Endothelial cell of umbilical vein (primary cell): Measurements from ENCODE around the gene PAQR4. TPM values are rescaled to one million over a fixed set of nuclear protein-coding genes. Genes with fewer than 3 reads are reported as not detected.

ENCODE experiments used
- BruUV-seq: library from RNA; stranded (reverse); fragments of 400-500 nt; replicated peaks from 2 replicates; lab custom pipeline; 2021; lab: Mats Ljungman, UMichigan
- CTCF ChIA-PET: fragments of 300-600, 350-600 bp; sonication (Branson Sonifier 250); formaldehyde crosslinking; loops from one replicate; lab custom pipeline; 2021; ENCODE audit warnings: antibody characterized with exemption, inconsistent platforms; lab: Charles Lee
- POLR2A ChIA-PET: fragments of 300-600, 350-600 bp; sonication (Branson Sonifier 250); formaldehyde crosslinking; loops from one replicate; lab custom pipeline; 2021; ENCODE audit warnings: antibody characterized with exemption, inconsistent platforms; lab: Charles Lee
- DNase-seq: peaks from one replicate; pipeline ENCODE4 v3.0.0-alpha.2; 2011; ENCODE audit warnings: low read depth, low spot score
- FAIRE-seq: peaks from 2 replicates; lab custom pipeline; 2011; peaks lifted over from hg19 to GRCh38; lab: Jason Lieb, UNC
- H2AFZ ChIP-seq: 2 replicates; pipeline ENCODE4 v1.6.0; 2012; ENCODE audit warnings: low read depth, low read length, control low read depth, inconsistent platforms
- H3K27ac ChIP-seq: 2 replicates; pipeline ENCODE4 v1.5.1; 2011; ENCODE audit warnings: low read depth, mild to moderate bottlenecking, control low read depth, low read length, moderate library complexity; ENCODE audit not compliant: insufficient read depth
- H3K27me3 ChIP-seq, 2 experiments: 2 replicates each; pipeline versions ENCODE4 v1.6.0 to v1.6.1; 2011; ENCODE audit warnings: low read length in 2 of 2, mixed read lengths in 1 of 2; ENCODE audit not compliant: control insufficient read depth in 2 of 2, insufficient read depth in 2 of 2
- H3K36me3 ChIP-seq, 2 experiments: 2 replicates in 1 of 2; 3 replicates in 1 of 2; pipeline ENCODE4 v1.5.1; 2011; ENCODE audit warnings: low read length in 2 of 2, mild to moderate bottlenecking in 1 of 2, moderate library complexity in 1 of 2; ENCODE audit not compliant: control insufficient read depth in 2 of 2, insufficient read depth in 2 of 2; ENCODE audit errors: extremely low read depth in 1 of 2
- H3K4me1 ChIP-seq: 3 replicates; pipeline ENCODE4 v1.5.1; 2011; ENCODE audit warnings: mild to moderate bottlenecking, low read length; ENCODE audit not compliant: control insufficient read depth, insufficient read depth; ENCODE audit errors: extremely low read depth
- H3K4me2 ChIP-seq: 2 replicates; pipeline ENCODE4 v1.6.1; 2011; ENCODE audit warnings: low read length, control low read depth, mixed read lengths; ENCODE audit not compliant: insufficient read depth
- H3K4me3 ChIP-seq, 3 experiments: fragments of 200-600 bp in 1 of 3; sonication (generic), shearing (Covaris generic) in 1 of 3; replicated peaks in 1 of 3; 2 replicates each; pipeline ENCODE4 v1.5.1; 2011 to 2016; ENCODE audit warnings: control low read depth in 3 of 3, low read length in 3 of 3, mild to moderate bottlenecking in 2 of 3, inconsistent platforms in 1 of 3, low read depth in 1 of 3, moderate library complexity in 1 of 3; ENCODE audit not compliant: insufficient read depth in 1 of 3
- H3K79me2 ChIP-seq: 2 replicates; pipeline ENCODE4 v1.6.0; 2012; ENCODE audit warnings: low read length, inconsistent platforms; ENCODE audit not compliant: control insufficient read depth, insufficient read depth
- H3K9ac ChIP-seq: replicated peaks from 2 replicates; pipeline ENCODE3; 2011; ENCODE audit warnings: low read length, control low read depth; ENCODE audit not compliant: insufficient read depth; ENCODE audit errors: extremely low read depth
- H3K9me1 ChIP-seq: replicated peaks from 3 replicates; pipeline ENCODE4 v1.6.0; 2011; ENCODE audit warnings: mild to moderate bottlenecking, low read length; ENCODE audit not compliant: control insufficient read depth, insufficient read depth; ENCODE audit errors: extremely low read depth
- H3K9me3 ChIP-seq: replicated peaks from 2 replicates; pipeline ENCODE4 v1.5.1; 2012; ENCODE audit warnings: low read length, inconsistent platforms; ENCODE audit not compliant: control insufficient read depth, insufficient read depth
- H4K20me1 ChIP-seq: replicated peaks from 2 replicates; pipeline ENCODE3; 2011; ENCODE audit warnings: mild to moderate bottlenecking, low read length; ENCODE audit not compliant: control insufficient read depth, insufficient read depth; ENCODE audit errors: extremely low read depth
- EZH2 ChIP-seq: IDR thresholded peaks from 2 replicates; pipeline ENCODE4 v1.6.1; 2012; ENCODE audit warnings: borderline replicate concordance, low read depth, mild to moderate bottlenecking, moderate library complexity, low read length, inconsistent platforms; ENCODE audit not compliant: severe bottlenecking
- FOS ChIP-seq: IDR thresholded peaks from 2 replicates; pipeline ENCODE4 v1.6.1; 2011; ENCODE audit warnings: mild to moderate bottlenecking, low read length, moderate library complexity, borderline replicate concordance; ENCODE audit not compliant: insufficient read depth
- GATA2 ChIP-seq: IDR thresholded peaks from 2 replicates; pipeline ENCODE4 v1.7.0; 2011; ENCODE audit warnings: low read depth, mild to moderate bottlenecking, moderate library complexity, mixed read lengths, low read length; ENCODE audit not compliant: insufficient read length, insufficient read depth
- JUN ChIP-seq: IDR thresholded peaks from 2 replicates; pipeline ENCODE4 v1.6.1; 2011; ENCODE audit warnings: borderline replicate concordance, low read depth; ENCODE audit not compliant: insufficient read length, insufficient read depth
- MYC ChIP-seq: IDR thresholded peaks from one replicate; pipeline ENCODE4 v1.6.1; 2011; ENCODE audit warnings: mild to moderate bottlenecking, low read depth, low read length
- POLR2A ChIP-seq: IDR thresholded peaks from 2 replicates; pipeline ENCODE4 v1.6.1; 2012; ENCODE audit warnings: low read depth, mild to moderate bottlenecking, control low read depth, low read length
- POLR2AphosphoS5 ChIP-seq: IDR thresholded peaks from 2 replicates; pipeline ENCODE4 v1.6.1; 2012; ENCODE audit warnings: low read depth, mild to moderate bottlenecking, control low read depth, low read length, moderate library complexity; ENCODE audit not compliant: insufficient read depth
- dilution Hi-C: fragments of 300-500 bp; cut with MboI; formaldehyde crosslinking; loops from one replicate; pipeline ENCODE4 v1.15.0; 2019; ENCODE audit warnings: low sequenced_read_pairs; ENCODE audit not compliant: extremely low pct_ligation_motif_present
- intact Hi-C: fragments of 100-400 bp; cut with micrococcal nuclease; formaldehyde crosslinking; loops from one replicate; pipeline ENCODE4 v1.10.0; 2022
- polyA plus RNA-seq, 4 experiments: library from polyadenylated mRNA; depleted of rRNA in 3 of 4; stranded (reverse) in 3 of 4; unstranded in 1 of 4; fragments of >200 nt; gene quantifications; 2 replicates each; pipeline versions ENCODE4 v1.2.1 to v1.2.3, GENCODE V29; 2011 to 2012; ENCODE audit warnings: missing spikeins in 1 of 4
- total RNA-seq: library from RNA; stranded (reverse); gene quantifications from 2 replicates; pipeline ENCODE4 v1.2.3, GENCODE V29; 2021
- TF ChIP-seq, protein P1 (sequence below): IDR thresholded peaks from 2 replicates; pipeline ENCODE4 v1.6.1; 2011; ENCODE audit not compliant: insufficient read depth, insufficient read length
- TF ChIP-seq, protein P2 (sequence below), 2 donors: IDR thresholded peaks; 1 replicate in 1 of 2; 2 replicates in 1 of 2; pipeline ENCODE4 v1.5.1; 2011; ENCODE audit warnings: low read length in 2 of 2, mild to moderate bottlenecking in 2 of 2, moderate library complexity in 2 of 2, control low read depth in 1 of 2, inconsistent platforms in 1 of 2, low read depth in 1 of 2; ENCODE audit not compliant: insufficient read depth in 1 of 2; ENCODE audit errors: extremely low read depth in 1 of 2

Gene PAQR4
- total and polyA plus RNA-seq, 2 donors (not counting 3 experiments of a cell fraction or from before 2014, with no cell fraction given): 23.8 to 31.2 TPM

DNA sequence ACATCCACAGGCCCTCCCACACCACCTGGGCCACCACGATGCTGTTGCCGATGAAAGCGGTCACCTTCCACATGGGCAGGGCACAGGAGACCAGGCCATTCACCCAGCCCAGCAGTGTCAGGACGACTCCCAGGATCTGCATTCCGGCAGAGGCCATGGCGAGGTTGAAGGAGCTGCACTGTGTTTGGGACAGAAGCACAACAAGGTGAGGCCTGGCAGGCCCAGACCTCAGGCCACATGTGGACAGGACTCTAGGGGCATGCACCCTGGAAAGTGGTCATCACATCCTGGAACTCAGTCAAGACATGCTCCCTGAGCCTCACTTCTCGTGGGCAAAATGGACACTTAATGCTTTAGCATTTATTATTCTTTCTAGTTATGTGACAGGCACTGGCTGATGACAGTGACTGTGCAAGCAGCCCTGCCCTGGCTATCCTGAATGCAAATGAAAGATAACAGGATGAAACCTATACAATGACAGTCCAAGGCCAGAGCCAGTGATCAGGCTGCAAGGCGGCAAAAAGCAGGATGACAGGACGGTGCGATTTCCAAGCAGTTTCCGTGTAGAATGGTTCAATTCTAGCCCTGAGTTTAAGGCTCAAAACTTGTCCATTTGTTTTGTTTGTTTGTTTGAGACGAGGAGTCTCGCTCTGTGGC, 46.8 kb downstream of the PAQR4 start:
- intact Hi-C loops (no loop called here), dilution Hi-C loops (no loop called here)
- Histone ChIP-seq H3K4me1 (no peaks in the 10 kb centered on the region), H3K27me3 (peaks cover 21 to 22% of the 10 kb centered on the region in 2 experiments), H3K9ac (no peak overlapping the region), H3K36me3 (no peaks in the 10 kb centered on the region), H3K27ac (no peak overlapping the region), H3K4me2 (no peak overlapping the region), H3K9me3 (no peaks in the 10 kb centered on the region), H3K79me2 (no peaks in the 10 kb centered on the region), H3K4me3 (no peak overlapping the region), H2AFZ (no peak overlapping the region), H4K20me1 (no peaks in the 10 kb centered on the region), H3K9me1 (no peaks in the 10 kb centered on the region)
- POLR2A ChIA-PET: no interaction called here
- BruUV-seq: no TSS peak
- TF ChIP-seq GATA2 (no peak), POLR2AphosphoS5 (no peak), EZH2 (no peak), MYC (no peak), POLR2A (no peak), FOS (no peak), JUN (no peak)
- TF ChIP-seq, protein P1, sequence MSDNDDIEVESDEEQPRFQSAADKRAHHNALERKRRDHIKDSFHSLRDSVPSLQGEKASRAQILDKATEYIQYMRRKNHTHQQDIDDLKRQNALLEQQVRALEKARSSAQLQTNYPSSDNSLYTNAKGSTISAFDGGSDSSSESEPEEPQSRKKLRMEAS: no peak
- TF ChIP-seq, protein P2, sequence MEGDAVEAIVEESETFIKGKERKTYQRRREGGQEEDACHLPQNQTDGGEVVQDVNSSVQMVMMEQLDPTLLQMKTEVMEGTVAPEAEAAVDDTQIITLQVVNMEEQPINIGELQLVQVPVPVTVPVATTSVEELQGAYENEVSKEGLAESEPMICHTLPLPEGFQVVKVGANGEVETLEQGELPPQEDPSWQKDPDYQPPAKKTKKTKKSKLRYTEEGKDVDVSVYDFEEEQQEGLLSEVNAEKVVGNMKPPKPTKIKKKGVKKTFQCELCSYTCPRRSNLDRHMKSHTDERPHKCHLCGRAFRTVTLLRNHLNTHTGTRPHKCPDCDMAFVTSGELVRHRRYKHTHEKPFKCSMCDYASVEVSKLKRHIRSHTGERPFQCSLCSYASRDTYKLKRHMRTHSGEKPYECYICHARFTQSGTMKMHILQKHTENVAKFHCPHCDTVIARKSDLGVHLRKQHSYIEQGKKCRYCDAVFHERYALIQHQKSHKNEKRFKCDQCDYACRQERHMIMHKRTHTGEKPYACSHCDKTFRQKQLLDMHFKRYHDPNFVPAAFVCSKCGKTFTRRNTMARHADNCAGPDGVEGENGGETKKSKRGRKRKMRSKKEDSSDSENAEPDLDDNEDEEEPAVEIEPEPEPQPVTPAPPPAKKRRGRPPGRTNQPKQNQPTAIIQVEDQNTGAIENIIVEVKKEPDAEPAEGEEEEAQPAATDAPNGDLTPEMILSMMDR (IDR thresholded peaks at IDR 0.05; ENCODE audit: extremely low read depth in 1 of 2, insufficient read depth in 1 of 2, low read depth in 1 of 2, low read length in 2 of 2): no peak
- DNase-seq (no peak), FAIRE-seq (no peak)
- CTCF ChIA-PET: no interaction called here
